ENCODE data around the gene ADAMTSL5. TPM values are rescaled to one million over a fixed set of nuclear protein-coding genes. Genes with fewer than 3 reads are reported as not detected.

Gene ADAMTSL5
- total and polyA plus RNA-seq, 4 experiments from 2014 or later, result 1.5 to 3.6 (median 2.4) TPM

Other genes with a start within 250 kb of the ADAMTSL5 start
- gene CIRBP, start 243.7 kb downstream of the ADAMTSL5 start, total RNA-seq, result 100 to 1,000 TPM; 574 to 638 TPM
- 100 to 1,000 TPM; 160 to 257 TPM for gene CIRBP, start 243.7 kb downstream of the ADAMTSL5 start, polyA plus RNA-seq
- 10 to 100 TPM; 50.5 to 54.2 TPM for gene FAM174C, start 237.5 kb downstream of the ADAMTSL5 start, total RNA-seq
- gene FAM174C, start 237.5 kb downstream of the ADAMTSL5 start, polyA plus RNA-seq, result 100 to 1,000 TPM in 1 of 2 donors, 10 to 100 TPM in 1; 57.2 to 114 TPM
- not detected for gene EFNA2, start 227.1 kb downstream of the ADAMTSL5 start, total RNA-seq
- gene EFNA2, start 227.1 kb downstream of the ADAMTSL5 start, polyA plus RNA-seq, result not detected
- 10 to 100 TPM; 68.6 to 73.5 TPM for gene NDUFS7, start 129.1 kb downstream of the ADAMTSL5 start, total RNA-seq
- 100 to 1,000 TPM; 180 to 193 TPM for gene NDUFS7, start 129.1 kb downstream of the ADAMTSL5 start, polyA plus RNA-seq
- gene GAMT, start 111.5 kb downstream of the ADAMTSL5 start, total RNA-seq, result 10 to 100 TPM; 15.9 to 16.2 TPM
- gene GAMT, start 111.5 kb downstream of the ADAMTSL5 start, polyA plus RNA-seq, result 10 to 100 TPM; 19.3 to 20.3 TPM
- 100 to 1,000 TPM; 143 to 152 TPM for gene DAZAP1, start 105.4 kb downstream of the ADAMTSL5 start, total RNA-seq
- 1 to 10 TPM; 2.5 to 9.1 TPM for gene DAZAP1, start 105.4 kb downstream of the ADAMTSL5 start, polyA plus RNA-seq
- gene RPS15, start 74.6 kb downstream of the ADAMTSL5 start, total RNA-seq, result 1,000 to 10,000 TPM; 1,715 to 1,828 TPM
- gene RPS15, start 74.6 kb downstream of the ADAMTSL5 start, polyA plus RNA-seq, result 1,000 to 10,000 TPM; 2,575 to 2,757 TPM
- not detected for gene APC2, start 62.9 kb downstream of the ADAMTSL5 start, total RNA-seq
- not detected for gene APC2, start 62.9 kb downstream of the ADAMTSL5 start, polyA plus RNA-seq
- gene C19orf25, start 33.8 kb downstream of the ADAMTSL5 start, total RNA-seq, result 10 to 100 TPM; 68.8 to 79.8 TPM
- 10 to 100 TPM; 41.5 to 48.9 TPM for gene C19orf25, start 33.8 kb downstream of the ADAMTSL5 start, polyA plus RNA-seq
- gene PCSK4, start 22.7 kb downstream of the ADAMTSL5 start, total RNA-seq, result 1 to 10 TPM; 3.1 to 3.7 TPM
- gene PCSK4, start 22.7 kb downstream of the ADAMTSL5 start, polyA plus RNA-seq, result not detected
- 1 to 10 TPM; 2.9 to 3.3 TPM for gene REEP6, start 21.8 kb downstream of the ADAMTSL5 start, total RNA-seq
- gene REEP6, start 21.8 kb downstream of the ADAMTSL5 start, polyA plus RNA-seq, result 1 to 10 TPM in 1 of 2 donors, under 1 TPM in 1; 1.00 to 2.8 TPM
- not detected for gene PLK5, start 11.1 kb upstream of the ADAMTSL5 start, total RNA-seq
- gene PLK5, start 11.1 kb upstream of the ADAMTSL5 start, polyA plus RNA-seq, result not detected
- 1 to 10 TPM; 4.5 to 4.9 TPM for gene MEX3D, start 55.3 kb upstream of the ADAMTSL5 start, total RNA-seq
- gene MEX3D, start 55.3 kb upstream of the ADAMTSL5 start, polyA plus RNA-seq, result under 1 TPM in 1 of 2 donors, not detected in 1; 0.16 TPM
- gene MBD3, start 79.8 kb upstream of the ADAMTSL5 start, total RNA-seq, result 10 to 100 TPM; 56.9 to 62.8 TPM
- 10 to 100 TPM in 1 of 2 donors, 1 to 10 TPM in 1; 3.9 to 12.2 TPM for gene MBD3, start 79.8 kb upstream of the ADAMTSL5 start, polyA plus RNA-seq
- gene UQCR11, start 92.4 kb upstream of the ADAMTSL5 start, total RNA-seq, result 100 to 1,000 TPM; 157 to 158 TPM
- gene UQCR11, start 92.4 kb upstream of the ADAMTSL5 start, polyA plus RNA-seq, result 100 to 1,000 TPM; 623 to 668 TPM
- gene TCF3, start 139.6 kb upstream of the ADAMTSL5 start, total RNA-seq, result 10 to 100 TPM; 72.0 to 75.7 TPM
- gene TCF3, start 139.6 kb upstream of the ADAMTSL5 start, polyA plus RNA-seq, result 10 to 100 TPM in 1 of 2 donors, 1 to 10 TPM in 1; 1.8 to 13.3 TPM
- gene ONECUT3, start 240.5 kb upstream of the ADAMTSL5 start, total RNA-seq, result not detected
- not detected for gene ONECUT3, start 240.5 kb upstream of the ADAMTSL5 start, polyA plus RNA-seq